GM19455 (cell line): ENCODE data around the gene DUSP9.
"Not testable (repeated sequence)": the region's sequence is repeated elsewhere in the genome, so short reads cannot be mapped to it uniquely, and the experiment has no call there.

ENCODE experiments used
- ATAC-seq: cut with Tn5 transposase; IDR thresholded peaks from one replicate; pipeline ENCODE4 v1.9.1; 2021; ENCODE audit not compliant: unreplicated experiment

DUSP9 gene

GRCh38 chrX:153646620-153647373 lies at the start of gene DUSP9:
DUSP9 (plus strand) TSS chrX:153647203; CDS start chrX:153647954, 751 bp downstream.
- no peak for ATAC-seq

- peak; percentile 48 for ATAC-seq
Measured at GRCh38 chrX:153598541-153599191, 48.3 kb upstream of the DUSP9 start, which contains the start of gene CCNQ. CCNQ (minus strand) TSS chrX:153599139; CDS start chrX:153599073, 66 bp downstream.

- peak; percentile 75 for ATAC-seq
Measured at GRCh38 chrX:153599192-153600031, 47.6 kb upstream of the DUSP9 start.

GRCh38 chrX:153600032-153600373 lies 47.0 kb upstream of the DUSP9 start:
- no peak for ATAC-seq

- no peak for ATAC-seq
Measured at GRCh38 chrX:153600921-153601320, 46.1 kb upstream of the DUSP9 start.

- ATAC-seq: no peak
Measured at GRCh38 chrX:153601511-153602110, 45.4 kb upstream of the DUSP9 start.

- no peak for ATAC-seq
Measured at GRCh38 chrX:153602601-153603000, 44.4 kb upstream of the DUSP9 start.

- ATAC-seq: no peak
Measured at GRCh38 chrX:153603131-153603656, 43.8 kb upstream of the DUSP9 start.

- ATAC-seq: not testable (repeated sequence)
Measured at GRCh38 chrX:153604666-153605380, 42.2 kb upstream of the DUSP9 start.

GRCh38 chrX:153606503-153606902 lies 40.5 kb upstream of the DUSP9 start:
- ATAC-seq: no peak

GRCh38 chrX:153608376-153608775 lies 38.6 kb upstream of the DUSP9 start:
- ATAC-seq: no peak

GRCh38 chrX:153608806-153609205 lies 38.2 kb upstream of the DUSP9 start:
- ATAC-seq: no peak

GRCh38 chrX:153609917-153610835 lies 36.8 kb upstream of the DUSP9 start:
- no peak for ATAC-seq

GRCh38 chrX:153610836-153611213 lies 36.2 kb upstream of the DUSP9 start:
- ATAC-seq: no peak

GRCh38 chrX:153611298-153612095 lies 35.5 kb upstream of the DUSP9 start:
- no peak for ATAC-seq

GRCh38 chrX:153612413-153612812 lies 34.6 kb upstream of the DUSP9 start:
- no peak for ATAC-seq

GRCh38 chrX:153614818-153615217 lies 32.2 kb upstream of the DUSP9 start:
- ATAC-seq: no peak

- no peak for ATAC-seq
Measured at GRCh38 chrX:153620576-153620975, 26.4 kb upstream of the DUSP9 start.
